ENCODE data around the gene THSD4.

THSD4 gene

DNA sequence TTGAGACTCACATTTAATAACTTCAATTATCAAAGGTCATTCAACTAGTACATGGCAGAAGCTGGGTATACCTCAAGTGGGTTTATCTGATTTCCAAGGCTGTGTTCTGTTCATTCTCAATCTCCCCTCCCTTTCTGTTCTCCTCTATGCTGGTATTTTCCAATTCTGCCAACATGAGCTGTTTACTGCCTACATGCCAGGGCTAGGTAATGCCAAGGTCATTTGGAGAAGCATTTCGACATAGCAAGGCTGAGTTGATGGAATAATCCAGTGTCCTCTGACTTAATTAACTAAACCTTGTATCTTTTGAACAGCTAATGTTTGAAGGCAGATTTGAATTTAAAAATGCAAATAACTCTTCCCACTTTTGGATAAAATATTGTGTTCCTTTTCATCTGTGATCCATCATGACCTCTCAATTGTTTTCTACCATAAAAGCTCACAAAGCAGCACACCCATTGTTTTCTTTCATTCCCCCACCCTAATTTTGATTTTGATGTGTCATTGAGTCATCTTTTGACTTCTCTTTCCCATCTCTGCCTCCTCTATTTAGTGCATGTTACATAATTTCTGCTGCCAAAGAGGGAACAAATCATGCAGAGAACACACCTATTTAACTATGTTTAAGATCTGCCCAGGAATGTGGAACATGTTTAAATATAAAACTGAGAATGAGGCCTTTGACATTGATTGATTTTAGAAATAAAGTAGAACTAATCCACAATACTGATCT lies 386.2 kb downstream of the THSD4 start:
- no peak overlapping the region for H3K4me3 ChIP-seq (ENCODE audit: low read depth, low read length)
- in situ Hi-C loops (cut with HindIII; ENCODE audit: low sequenced_read_pairs) = no loop called here
- DNase-seq (ENCODE audit: low read depth, low spot score) = no peak
- TF ChIP-seq, protein P1, sequence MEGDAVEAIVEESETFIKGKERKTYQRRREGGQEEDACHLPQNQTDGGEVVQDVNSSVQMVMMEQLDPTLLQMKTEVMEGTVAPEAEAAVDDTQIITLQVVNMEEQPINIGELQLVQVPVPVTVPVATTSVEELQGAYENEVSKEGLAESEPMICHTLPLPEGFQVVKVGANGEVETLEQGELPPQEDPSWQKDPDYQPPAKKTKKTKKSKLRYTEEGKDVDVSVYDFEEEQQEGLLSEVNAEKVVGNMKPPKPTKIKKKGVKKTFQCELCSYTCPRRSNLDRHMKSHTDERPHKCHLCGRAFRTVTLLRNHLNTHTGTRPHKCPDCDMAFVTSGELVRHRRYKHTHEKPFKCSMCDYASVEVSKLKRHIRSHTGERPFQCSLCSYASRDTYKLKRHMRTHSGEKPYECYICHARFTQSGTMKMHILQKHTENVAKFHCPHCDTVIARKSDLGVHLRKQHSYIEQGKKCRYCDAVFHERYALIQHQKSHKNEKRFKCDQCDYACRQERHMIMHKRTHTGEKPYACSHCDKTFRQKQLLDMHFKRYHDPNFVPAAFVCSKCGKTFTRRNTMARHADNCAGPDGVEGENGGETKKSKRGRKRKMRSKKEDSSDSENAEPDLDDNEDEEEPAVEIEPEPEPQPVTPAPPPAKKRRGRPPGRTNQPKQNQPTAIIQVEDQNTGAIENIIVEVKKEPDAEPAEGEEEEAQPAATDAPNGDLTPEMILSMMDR (IDR thresholded peaks at IDR 0.05; ENCODE audit: low read depth, low read length) = no peak

DNA sequence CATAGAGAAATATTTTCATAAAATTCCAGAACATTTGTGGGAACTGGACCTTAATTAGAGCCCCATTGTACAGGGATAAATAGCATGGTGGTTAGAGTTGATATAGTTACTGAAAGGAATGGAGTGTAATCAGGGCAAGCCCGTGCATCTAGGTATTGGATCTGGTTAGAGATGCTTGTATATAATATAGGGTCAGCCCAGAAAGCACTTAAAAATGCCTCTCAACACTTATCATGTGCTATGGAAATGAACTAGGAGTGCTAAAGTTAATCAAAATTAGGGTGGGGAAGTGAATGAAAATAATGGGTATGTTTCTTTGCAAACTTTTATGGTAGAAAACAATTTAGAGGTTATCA lies 386.8 kb downstream of the THSD4 start:
- no peak overlapping the region for H3K4me3 ChIP-seq (ENCODE audit: low read depth, low read length)
- DNase-seq (ENCODE audit: low read depth, low spot score) = no peak
- TF ChIP-seq, protein P1 (IDR thresholded peaks at IDR 0.05; ENCODE audit: low read depth, low read length) = no peak
- in situ Hi-C loops (cut with HindIII; ENCODE audit: low sequenced_read_pairs) = no loop called here

DNA sequence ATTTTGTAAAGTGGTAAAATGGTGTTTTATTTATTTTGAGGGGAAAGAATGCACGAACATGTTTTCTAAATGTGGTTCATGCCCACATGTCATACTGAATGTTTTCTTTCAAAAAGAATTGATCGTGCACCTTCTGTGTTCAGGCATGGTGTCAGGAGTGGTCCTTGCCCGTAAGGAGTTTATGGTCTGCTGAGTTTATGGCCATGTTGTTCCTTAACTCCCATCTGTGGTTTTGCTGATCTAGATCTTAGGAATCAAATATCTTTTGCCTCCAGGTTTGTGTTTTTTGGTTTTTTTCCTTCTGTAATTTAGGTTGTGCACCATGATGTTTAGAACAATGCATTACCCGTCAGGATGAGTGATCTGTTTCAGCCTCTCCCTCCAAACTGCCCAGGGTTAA lies 390.7 kb downstream of the THSD4 start:
- DNase-seq (ENCODE audit: low read depth, low spot score) = no peak

DNA sequence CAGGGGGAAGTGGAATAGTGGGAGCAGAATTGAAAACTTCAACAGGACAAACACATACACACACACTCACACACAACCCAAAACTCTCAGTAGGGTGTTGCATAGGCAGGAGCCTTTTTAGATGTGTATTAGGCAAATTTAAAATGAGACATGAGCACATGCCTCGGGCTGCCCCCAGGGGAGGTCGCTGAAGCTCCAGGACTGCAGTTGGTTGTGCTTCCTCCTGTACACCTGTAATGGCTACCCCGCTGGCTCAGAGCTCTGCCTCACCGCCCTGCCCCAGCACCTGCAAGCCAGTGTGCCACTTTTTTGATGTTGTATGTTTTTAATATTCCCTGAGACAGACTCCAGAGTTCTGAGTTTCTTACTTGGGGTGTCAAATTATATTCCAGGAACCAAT lies 391.7 kb downstream of the THSD4 start:
- TF ChIP-seq, protein P1 (IDR thresholded peaks at IDR 0.05; ENCODE audit: low read depth, low read length) = no peak
- no peak for DNase-seq (ENCODE audit: low read depth, low spot score)
- in situ Hi-C loops (cut with HindIII; ENCODE audit: low sequenced_read_pairs) = no loop called here
- H3K4me3 ChIP-seq (ENCODE audit: low read depth, low read length) = no peak overlapping the region

More for the DNA sequence above, 390.7 kb downstream of the THSD4 start:
- TF ChIP-seq, protein P1 (IDR thresholded peaks at IDR 0.05; ENCODE audit: low read depth, low read length) = no peak
- in situ Hi-C loops (cut with HindIII; ENCODE audit: low sequenced_read_pairs) = no loop called here
- no peak overlapping the region for H3K4me3 ChIP-seq (ENCODE audit: low read depth, low read length)

DNA sequence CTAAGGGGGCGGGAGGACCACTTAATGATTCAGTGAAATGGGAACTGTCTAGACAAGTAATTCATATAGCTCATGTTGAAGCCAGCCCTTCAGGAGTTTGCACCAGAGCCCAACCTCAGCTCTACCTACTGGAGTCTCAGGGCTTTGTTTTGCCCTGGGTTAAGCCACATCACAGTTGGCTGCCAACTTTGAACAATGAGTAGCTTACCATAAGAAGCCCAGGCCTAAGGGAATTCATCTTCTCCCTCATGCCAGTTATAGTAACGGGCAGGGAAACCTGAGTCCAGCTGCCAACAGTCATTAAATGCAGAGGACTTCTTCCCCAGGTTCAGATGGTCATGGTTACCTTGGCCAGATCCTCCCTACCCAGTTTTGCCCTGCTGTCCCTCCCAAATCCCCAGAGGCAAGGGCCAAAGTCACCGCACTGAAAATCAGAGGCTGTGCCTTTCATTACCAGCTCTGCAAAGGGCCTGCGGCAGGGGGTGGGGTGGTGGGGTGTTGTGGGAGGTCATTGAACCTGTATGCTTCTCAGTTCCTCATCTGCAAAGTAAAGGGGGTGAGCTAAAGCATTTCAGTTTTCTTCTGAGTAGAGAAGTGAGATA lies 392.9 kb downstream of the THSD4 start:
- in situ Hi-C loops (cut with HindIII; ENCODE audit: low sequenced_read_pairs) = no loop called here
- TF ChIP-seq, protein P1 (IDR thresholded peaks at IDR 0.05; ENCODE audit: low read depth, low read length) = no peak
- H3K4me3 ChIP-seq (ENCODE audit: low read depth, low read length) = no peak overlapping the region
- no peak for DNase-seq (ENCODE audit: low read depth, low spot score)

DNA sequence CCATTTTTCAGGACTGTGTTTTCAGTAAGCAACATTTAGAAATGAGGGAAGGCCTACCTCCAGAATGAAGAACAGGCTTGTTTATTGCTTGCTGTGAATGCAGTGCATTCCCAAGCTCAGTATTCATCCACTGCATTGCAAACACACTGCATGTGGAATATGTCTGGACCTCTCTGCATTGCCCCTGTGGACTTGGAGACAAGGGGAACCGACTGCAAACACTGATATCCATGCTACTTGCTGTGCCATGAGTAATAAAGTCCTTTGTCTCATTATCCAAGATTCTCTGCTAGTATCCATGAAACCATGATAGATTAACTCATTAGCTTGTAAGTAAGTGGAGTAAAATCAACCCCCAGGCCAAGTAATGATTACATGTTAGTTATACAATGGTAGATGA lies 393.9 kb downstream of the THSD4 start:
- no peak overlapping the region for H3K4me3 ChIP-seq (ENCODE audit: low read depth, low read length)
- DNase-seq (ENCODE audit: low read depth, low spot score) = no peak
- TF ChIP-seq, protein P1 (IDR thresholded peaks at IDR 0.05; ENCODE audit: low read depth, low read length) = no peak
- in situ Hi-C loops (cut with HindIII; ENCODE audit: low sequenced_read_pairs) = no loop called here
